Stimulated activated CD4-positive, alpha-beta T cell treated with anti-CD3 and anti-CD28 coated beads, Interleukin-2, amount 100 ng/mL, for 4 hours (primary cell): ENCODE results near the gene NTF3.

Experiments used
- DNase-seq: peaks from one replicate; pipeline ENCODE4 v3.0.0-alpha.2; 2020; ENCODE audit warnings: low read depth

Gene NTF3

DNA sequence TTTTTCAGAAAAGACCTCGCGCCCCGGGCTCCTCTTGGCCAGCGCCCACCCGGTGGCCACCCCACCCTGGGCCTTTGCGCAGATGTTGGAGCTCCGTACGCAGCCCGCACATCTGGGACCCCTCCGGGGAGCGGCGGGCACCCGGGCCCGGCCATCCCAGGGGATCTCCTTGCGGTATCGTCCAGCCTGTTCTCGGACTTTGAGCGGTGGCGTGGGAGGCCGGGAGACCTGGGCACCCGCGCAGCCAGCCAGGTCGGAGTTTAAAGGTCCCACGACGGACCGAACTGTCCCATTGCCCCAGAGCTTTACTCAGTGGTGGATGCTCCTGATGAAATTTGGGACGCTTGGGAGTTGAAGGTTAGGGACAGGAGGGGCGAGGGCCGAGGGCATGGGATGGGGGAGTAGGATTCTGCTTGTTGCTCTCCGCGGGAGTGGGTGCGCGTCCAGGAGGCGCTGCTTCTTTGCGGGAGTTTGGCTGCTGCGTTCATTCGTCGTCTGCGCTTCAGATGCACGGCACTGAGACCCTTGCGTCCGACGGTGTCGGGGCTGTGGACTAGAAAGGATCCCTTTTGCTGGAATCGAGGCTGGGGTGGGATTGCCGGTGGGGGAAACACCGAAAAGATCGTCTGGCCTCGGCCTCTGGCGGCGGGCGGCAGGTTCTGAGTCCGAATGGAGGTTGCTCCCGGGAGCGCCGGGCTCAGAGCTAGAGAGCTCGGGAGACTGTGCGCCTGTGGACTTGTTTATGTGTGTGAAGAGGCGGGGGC, 1.4 kb downstream of the NTF3 start:
- no peak for DNase-seq

GRCh38 chr12:5433845-5434646, 2.1 kb downstream of the NTF3 start:
- DNase-seq = no peak

GRCh38 chr12:5434647-5435560, 3.0 kb downstream of the NTF3 start:
- no peak for DNase-seq

DNA sequence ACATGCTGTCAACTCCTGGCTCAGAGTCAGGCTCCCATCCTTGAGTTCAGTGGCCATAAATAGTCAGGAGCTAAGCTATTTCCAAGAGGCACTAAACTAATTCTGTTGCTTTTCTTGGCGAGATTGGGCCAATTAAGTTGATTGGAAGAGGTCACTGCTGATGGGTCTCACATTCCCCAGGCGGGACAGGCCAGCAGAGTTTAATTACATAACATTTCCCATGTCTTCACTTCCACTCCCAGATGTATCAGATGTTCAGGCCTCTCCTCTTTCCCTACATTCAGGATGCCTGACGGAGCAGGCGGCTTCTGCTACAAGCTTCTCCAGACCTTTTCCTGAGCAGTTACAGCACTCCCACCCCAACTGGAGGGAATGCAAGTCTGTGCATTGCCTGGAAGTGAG, 5.3 kb downstream of the NTF3 start:
- DNase-seq = no peak

DNA sequence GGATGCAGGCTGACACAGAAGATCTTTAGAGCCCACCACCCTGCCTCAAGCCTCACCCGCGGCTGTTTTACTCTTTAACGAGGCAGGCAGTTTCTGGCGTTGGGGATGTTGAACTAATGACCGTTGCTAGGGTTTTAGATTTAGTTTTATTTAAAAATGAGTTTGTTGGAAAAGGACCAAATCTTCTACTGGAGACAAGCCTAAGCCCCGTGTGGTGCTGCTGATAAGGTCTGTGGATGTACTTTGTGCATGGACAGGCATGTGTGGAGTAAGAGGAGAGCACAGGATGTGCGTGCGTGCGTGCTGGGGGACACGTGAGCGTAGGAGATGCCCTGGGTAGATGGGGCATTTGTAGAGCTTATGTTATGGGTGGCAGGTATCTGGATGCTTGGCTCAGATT, 5.7 kb downstream of the NTF3 start:
- DNase-seq = no peak

- DNase-seq = no peak
Measured at GRCh38 chr12:5438671-5439200, 6.8 kb downstream of the NTF3 start.

DNA sequence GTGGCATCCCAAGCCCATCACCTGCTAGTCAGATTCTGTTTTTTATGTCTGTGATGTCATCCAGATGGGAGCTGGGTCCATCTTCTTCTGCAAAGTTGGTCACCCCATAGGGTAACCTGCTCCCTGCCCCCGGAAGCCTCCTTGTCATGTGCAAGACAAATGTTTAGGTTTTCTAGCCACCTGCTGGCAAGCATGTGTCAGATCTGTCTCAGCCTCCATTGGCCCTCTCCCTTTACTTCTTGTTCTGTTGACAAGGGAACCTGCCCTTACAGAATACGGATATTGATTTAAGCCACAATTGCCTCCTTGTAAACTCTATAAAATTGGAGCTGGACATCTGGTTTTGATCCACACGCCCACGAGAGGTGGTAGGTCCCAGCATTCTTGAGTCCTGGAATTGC, 7.5 kb downstream of the NTF3 start:
- DNase-seq = no peak

- no peak for DNase-seq
Measured at GRCh38 chr12:5439788-5440300, 7.9 kb downstream of the NTF3 start.

DNA sequence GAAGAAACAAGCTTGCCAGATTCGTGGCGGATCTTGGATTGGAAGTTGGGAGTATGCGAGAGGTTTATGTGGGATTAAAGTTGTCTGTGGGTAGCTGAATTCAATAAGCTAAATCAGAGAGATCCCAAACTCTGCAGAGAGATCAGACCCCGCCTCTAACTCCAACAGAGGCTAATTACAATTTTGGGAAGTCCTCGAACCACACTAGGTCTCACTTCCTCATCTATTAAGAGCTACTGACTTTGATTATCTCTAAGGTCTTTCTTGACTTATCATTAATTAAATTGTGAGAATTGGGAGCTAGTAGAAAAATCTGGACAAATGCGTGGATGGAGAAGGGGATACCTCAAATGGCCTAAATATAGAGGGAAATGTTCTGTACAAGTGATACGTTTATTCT, 9.1 kb downstream of the NTF3 start:
- DNase-seq = no peak

GRCh38 chr12:5441497-5442236, 9.8 kb downstream of the NTF3 start:
- no peak for DNase-seq

DNA sequence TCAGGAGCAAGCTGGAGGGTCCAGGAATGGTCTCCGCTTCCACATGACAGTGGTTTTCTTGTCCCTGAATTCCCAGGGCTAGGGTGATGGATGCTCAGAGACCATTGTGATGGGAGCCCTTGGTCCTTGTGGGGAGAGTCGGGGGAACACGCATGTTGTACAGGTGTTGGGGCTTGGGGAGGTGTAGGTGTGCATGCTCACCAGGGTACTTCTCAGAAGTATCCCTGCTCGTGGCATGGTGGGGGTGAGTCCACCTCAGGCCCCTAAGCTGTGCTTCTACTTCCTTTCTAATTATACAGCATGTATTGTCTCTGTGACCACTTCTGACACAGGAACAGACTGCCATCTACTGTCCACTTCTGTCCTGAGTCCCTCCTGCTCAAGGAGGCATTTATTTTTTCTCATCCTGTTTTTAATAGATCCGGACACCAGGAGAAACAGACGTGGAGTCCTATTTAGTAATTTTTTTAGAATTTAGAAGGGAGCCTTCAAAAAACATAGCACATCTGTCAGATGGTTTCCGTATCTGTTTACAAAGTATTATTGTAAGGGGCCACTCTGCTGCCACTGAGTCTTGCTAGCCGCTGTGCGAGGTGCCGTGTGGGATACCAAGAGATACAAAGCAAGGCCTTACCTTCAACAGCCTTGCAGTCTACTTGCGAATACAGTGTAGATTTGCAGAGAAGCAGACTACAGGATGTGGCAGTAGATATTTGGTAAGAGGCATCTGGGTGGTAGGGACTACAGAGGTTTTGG, 10.5 kb downstream of the NTF3 start:
- no peak for DNase-seq

GRCh38 chr12:5444520-5444919, 12.6 kb downstream of the NTF3 start:
- DNase-seq = no peak

DNA sequence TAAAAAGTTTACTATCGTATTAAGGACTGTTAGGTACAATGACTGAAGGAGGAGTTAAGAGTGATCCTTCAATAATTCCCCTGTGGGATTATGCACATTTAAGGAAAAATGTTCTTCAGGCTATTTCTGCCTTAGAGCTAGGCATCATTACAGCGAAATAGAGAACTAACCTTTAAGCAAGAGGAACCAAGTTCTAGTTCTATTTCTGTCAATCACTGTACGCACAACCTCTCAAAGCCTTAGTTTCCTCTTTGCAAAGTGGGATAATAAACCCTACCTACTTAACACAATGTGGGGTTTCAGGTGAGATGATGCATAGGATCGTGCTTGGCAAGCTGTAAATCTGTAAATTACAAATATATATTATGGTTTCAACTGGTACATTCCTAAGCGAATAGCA, 15.4 kb downstream of the NTF3 start:
- DNase-seq = no peak

GRCh38 chr12:5451251-5451650, 19.3 kb downstream of the NTF3 start:
- DNase-seq = no peak

DNA sequence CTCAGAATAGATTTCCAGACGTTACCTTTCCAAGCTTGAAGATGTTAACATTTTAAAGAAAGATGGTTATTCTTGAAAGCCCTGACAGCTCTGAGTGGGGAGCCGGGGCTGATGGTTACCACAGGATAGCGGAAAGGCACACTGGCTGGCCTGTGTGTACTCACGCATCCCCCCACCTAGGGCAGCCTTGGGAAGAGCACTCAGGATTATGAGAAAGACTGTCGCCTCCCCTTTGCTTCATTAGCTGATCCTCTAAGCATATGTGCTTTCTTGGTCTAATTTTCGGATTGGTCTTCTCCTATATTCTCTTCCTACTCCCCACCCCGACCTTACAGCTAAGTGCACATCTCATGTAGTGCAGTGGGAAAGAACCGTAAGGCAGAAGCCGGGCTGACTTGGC, 20.7 kb downstream of the NTF3 start:
- no peak for DNase-seq

DNA sequence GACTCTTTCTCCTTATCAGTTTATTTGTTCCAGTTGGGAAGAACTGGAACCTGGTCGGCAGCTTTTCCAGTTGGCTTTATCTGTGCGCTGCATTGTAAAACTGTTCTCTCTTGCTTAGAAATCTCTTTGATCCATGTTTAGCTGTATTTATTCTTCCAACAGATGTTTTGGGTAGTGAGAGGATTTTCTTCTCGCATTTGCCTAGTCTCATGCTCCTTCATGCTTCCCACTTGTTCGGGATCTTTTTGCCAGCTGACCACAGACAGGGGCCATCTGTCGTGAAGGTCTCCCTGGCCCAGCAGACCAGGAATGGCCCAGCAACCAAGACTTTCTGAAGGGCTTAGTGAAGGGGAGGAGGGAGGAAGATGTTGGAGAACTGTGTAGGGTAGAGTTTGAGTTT, 21.6 kb downstream of the NTF3 start:
- DNase-seq = no peak

- no peak for DNase-seq
Measured at GRCh38 chr12:5455045-5455444, 23.1 kb downstream of the NTF3 start.

- DNase-seq = no peak
Measured at GRCh38 chr12:5456030-5456429, 24.1 kb downstream of the NTF3 start.

GRCh38 chr12:5456906-5457305, 25.0 kb downstream of the NTF3 start:
- DNase-seq = no peak

GRCh38 chr12:5458229-5459050, 26.5 kb downstream of the NTF3 start:
- DNase-seq = no peak
